ENCODE results near the gene PODXL2. TPM values are rescaled to one million over a fixed set of nuclear protein-coding genes. Genes with fewer than 3 reads are reported as not detected.

The PODXL2 gene
- total and polyA plus RNA-seq, 2 donors (not counting 1 experiment from before 2014, with no cell fraction given) = 3.1 to 4.0 TPM

GRCh38 chr3:127661600-127661999 lies 32.6 kb downstream of the PODXL2 start:
- no peaks in the 10 kb centered on the region for H3K79me2 ChIP-seq (ENCODE audit: control insufficient read depth, insufficient read depth, low read length)
- H3K27me3 ChIP-seq (replicated peaks in 1 of 4; ENCODE audit: control extremely low read depth in 1 of 4, control insufficient read depth in 3 of 4, insufficient read depth in 4 of 4, low read length in 3 of 4) = no peaks in the 10 kb centered on the region
- H3K9ac ChIP-seq (ENCODE audit: low read length) = no peak overlapping the region
- ChIA-PET CTCF (no interaction called here), POLR2A (no interaction called here)
- H3K4me1 Mint-ChIP-seq = no peaks in the 10 kb centered on the region
- no peak overlapping the region for H3K4me3 ChIP-seq (ENCODE audit: control extremely low read depth in 1 of 5, extremely low read depth in 1 of 5, insufficient read depth in 1 of 5, low read depth in 2 of 5, low read length in 4 of 5)
- no peaks in the 10 kb centered on the region for H4K20me1 ChIP-seq (ENCODE audit: control insufficient read depth, insufficient read depth, low read length, poor library complexity, severe bottlenecking)
- no peaks in the 10 kb centered on the region for H3K9me3 ChIP-seq (ENCODE audit: control extremely low read depth in 1 of 3, control insufficient read depth in 2 of 3, insufficient read depth in 1 of 3, low read length in 2 of 3)
- DNase-seq = no peak
- intact Hi-C loops (cut with micrococcal nuclease) = no loop called here
- TF ChIP-seq EZH2 (IDR thresholded peaks at IDR 0.05; ENCODE audit: borderline replicate concordance, insufficient read depth, low read depth, low read length, poor library complexity, severe bottlenecking) (no peak), CTCF (IDR thresholded peaks at IDR 0.05) (no peak)
- H3K36me3 ChIP-seq (replicated peaks in 1 of 2; ENCODE audit: control extremely low read depth in 1 of 2, control insufficient read depth in 1 of 2, extremely low read depth in 1 of 2, insufficient read depth in 2 of 2, low read length in 1 of 2) = no peaks in the 10 kb centered on the region
- H3K4me3 Mint-ChIP-seq = no peak overlapping the region
- no peaks in the 10 kb centered on the region for H3K4me1 ChIP-seq (ENCODE audit: control insufficient read depth in 2 of 2, insufficient read depth in 2 of 2, low read length in 2 of 2)
- H2AFZ ChIP-seq (ENCODE audit: insufficient read depth, low read depth, low read length, poor library complexity, severe bottlenecking) = no peak overlapping the region
- H3K4me2 ChIP-seq (replicated peaks; ENCODE audit: low read depth, low read length, poor library complexity, severe bottlenecking) = no peak overlapping the region
- no peaks in the 10 kb centered on the region for H3K9me3 Mint-ChIP-seq (ENCODE audit: insufficient read depth)
- no peak overlapping the region for H3K27ac Mint-ChIP-seq
- H3K27me3 Mint-ChIP-seq = no peaks in the 10 kb centered on the region
- H3K27ac ChIP-seq (ENCODE audit: low read length in 2 of 2) = no peak overlapping the region
- WGBS (ENCODE audit: insufficient coverage) = 100% methylated on average over 5 of the region's 5 CpGs
- ATAC-seq (ENCODE audit: low read depth) = no peak

DNA sequence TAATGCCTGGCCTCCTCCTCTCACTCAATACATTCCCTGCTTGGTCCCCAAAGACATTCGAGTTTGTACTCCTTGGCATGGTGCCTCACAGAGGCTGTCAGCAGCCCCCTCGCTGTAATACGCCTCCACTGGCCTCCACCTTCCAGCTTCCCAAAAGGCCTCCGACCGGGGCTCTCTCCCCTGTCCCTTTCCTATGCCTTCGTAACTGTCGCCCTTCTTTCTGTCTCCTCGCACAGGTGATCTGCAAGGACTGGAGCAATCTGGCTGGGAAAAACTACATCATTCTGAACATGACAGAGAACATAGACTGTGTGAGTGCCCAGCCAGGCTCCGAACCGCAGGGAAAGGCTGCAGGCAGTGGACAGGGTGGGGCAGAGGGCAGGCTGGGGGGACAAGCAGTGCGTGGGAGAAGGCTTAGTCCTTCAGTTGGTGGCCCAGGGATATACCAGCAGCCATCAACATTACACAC lies 33.0 kb downstream of the PODXL2 start:
- Mint-ChIP-seq H3K4me1 (no peaks in the 10 kb centered on the region), H3K4me3 (no peak overlapping the region), H3K27me3 (no peaks in the 10 kb centered on the region), H3K9me3 (ENCODE audit: insufficient read depth) (no peaks in the 10 kb centered on the region), H3K27ac (no peak overlapping the region)
- no peak for TF ChIP-seq EZH2 (IDR thresholded peaks at IDR 0.05; ENCODE audit: borderline replicate concordance, insufficient read depth, low read depth, low read length, poor library complexity, severe bottlenecking)
- no peak for TF ChIP-seq CTCF (IDR thresholded peaks at IDR 0.05)
- ChIA-PET POLR2A (no interaction called here), CTCF (no interaction called here)
- Histone ChIP-seq H3K4me2 (replicated peaks; ENCODE audit: low read depth, low read length, poor library complexity, severe bottlenecking) (no peak overlapping the region), H3K9ac (ENCODE audit: low read length) (no peak overlapping the region), H3K36me3 (replicated peaks in 1 of 2; ENCODE audit: control extremely low read depth in 1 of 2, control insufficient read depth in 1 of 2, extremely low read depth in 1 of 2, insufficient read depth in 2 of 2, low read length in 1 of 2) (no peaks in the 10 kb centered on the region), H3K4me1 (ENCODE audit: control insufficient read depth in 2 of 2, insufficient read depth in 2 of 2, low read length in 2 of 2) (no peaks in the 10 kb centered on the region), H3K27ac (ENCODE audit: low read length in 2 of 2) (no peak overlapping the region), H4K20me1 (ENCODE audit: control insufficient read depth, insufficient read depth, low read length, poor library complexity, severe bottlenecking) (no peaks in the 10 kb centered on the region), H3K9me3 (ENCODE audit: control extremely low read depth in 1 of 3, control insufficient read depth in 2 of 3, insufficient read depth in 1 of 3, low read length in 2 of 3) (no peaks in the 10 kb centered on the region), H3K4me3 (ENCODE audit: control extremely low read depth in 1 of 5, extremely low read depth in 1 of 5, insufficient read depth in 1 of 5, low read depth in 2 of 5, low read length in 4 of 5) (no peak overlapping the region), H2AFZ (ENCODE audit: insufficient read depth, low read depth, low read length, poor library complexity, severe bottlenecking) (no peak overlapping the region), H3K27me3 (replicated peaks in 1 of 4; ENCODE audit: control extremely low read depth in 1 of 4, control insufficient read depth in 3 of 4, insufficient read depth in 4 of 4, low read length in 3 of 4) (no peaks in the 10 kb centered on the region), H3K79me2 (ENCODE audit: control insufficient read depth, insufficient read depth, low read length) (no peaks in the 10 kb centered on the region)
- intact Hi-C loops (cut with micrococcal nuclease) = no loop called here
- DNase-seq (no peak), ATAC-seq (ENCODE audit: low read depth) (no peak)
- 94% methylated on average over 8 of the region's 11 CpGs for WGBS (ENCODE audit: insufficient coverage)

Data from B cell (primary cell).